ENCODE data around the gene ASB1. TPM values are rescaled to one million over a fixed set of nuclear protein-coding genes. Genes with fewer than 3 reads are reported as not detected.

Gene ASB1
- total RNA-seq, 1 experiment from 2014 or later, result 46.0 TPM

DNA sequence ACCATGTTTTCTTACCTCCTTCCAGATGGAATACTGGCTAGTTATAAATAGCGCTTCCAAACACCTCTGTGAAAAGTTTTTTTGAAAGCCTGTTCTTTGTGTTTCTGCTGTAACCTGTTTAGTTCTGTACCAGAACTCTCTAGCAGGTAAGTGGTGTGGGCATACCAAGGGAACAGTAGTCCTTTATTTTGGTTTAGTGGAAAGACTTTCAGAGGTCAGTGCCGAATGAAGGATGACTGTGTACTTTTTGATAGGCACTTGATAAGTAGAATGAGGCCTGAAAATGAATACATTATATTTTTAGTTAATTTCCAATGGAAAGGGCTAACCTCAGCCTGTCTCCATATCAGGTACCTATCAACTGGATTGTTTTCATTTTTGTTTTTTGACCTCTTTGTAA lies 27.6 kb upstream of the ASB1 start:
- H2AFZ ChIP-seq (ENCODE audit: low read length), result no peak overlapping the region
- no peak overlapping the region for H3K18ac ChIP-seq (ENCODE audit: insufficient read length, low read depth, low read length)
- no peak overlapping the region for H2BK120ac ChIP-seq (ENCODE audit: low read depth, low read length, poor library complexity, severe bottlenecking)
- no peak overlapping the region for H4K8ac ChIP-seq (replicated peaks; ENCODE audit: insufficient read length, low read depth, low read length)
- no peak overlapping the region for H3K4me3 Mint-ChIP-seq
- H2BK5ac ChIP-seq (ENCODE audit: insufficient read length, low read length), result no peak overlapping the region
- H3K4me1 ChIP-seq (ENCODE audit: insufficient read depth, low read length), result no peaks in the 10 kb centered on the region
- H3K23me2 ChIP-seq (ENCODE audit: insufficient read length, low read depth, low read length, poor library complexity, severe bottlenecking), result no peaks in the 10 kb centered on the region
- H3K4me1 Mint-ChIP-seq, result peaks cover 3 to 15% of the 10 kb centered on the region in 2 experiments; a peak in 3 of 4 replicates
- H2BK15ac ChIP-seq (ENCODE audit: low read depth, low read length), result no peak overlapping the region
- H2BK12ac ChIP-seq (ENCODE audit: insufficient read length, low read depth, low read length), result no peak overlapping the region
- H3K9me3 ChIP-seq (ENCODE audit: control insufficient read depth, low read depth, low read length), result no peaks in the 10 kb centered on the region
- no peak overlapping the region for H3K14ac ChIP-seq (ENCODE audit: insufficient read depth, low read length)
- H3K4ac ChIP-seq (ENCODE audit: low read depth, low read length), result no peak overlapping the region
- H3K9ac ChIP-seq (ENCODE audit: extremely low read depth, insufficient read length, low read length), result no peak overlapping the region
- H2AK5ac ChIP-seq (ENCODE audit: insufficient read length, low read length), result no peak overlapping the region
- no peak overlapping the region for H3K4me2 ChIP-seq (ENCODE audit: insufficient read depth, insufficient read length, low read length)
- H3K27me3 Mint-ChIP-seq (ENCODE audit: low read depth), result no peaks in the 10 kb centered on the region
- no peaks in the 10 kb centered on the region for H3K79me1 ChIP-seq (ENCODE audit: insufficient read depth, low read depth, low read length, poor library complexity, severe bottlenecking)
- no peak overlapping the region for H2BK20ac ChIP-seq (ENCODE audit: low read depth, low read length, poor library complexity, severe bottlenecking)
- H4K5ac ChIP-seq (ENCODE audit: insufficient read length, low read depth, low read length), result no peak overlapping the region
- no peaks in the 10 kb centered on the region for H3K79me2 ChIP-seq (ENCODE audit: insufficient read depth, low read length)
- no peak overlapping the region for H3K27ac ChIP-seq (ENCODE audit: insufficient read length, low read depth, low read length)
- no peaks in the 10 kb centered on the region; a peak in 1 of 5 replicates for H3K9me3 Mint-ChIP-seq
- H3K36me3 Mint-ChIP-seq (ENCODE audit: insufficient read depth in 1 of 3, low read depth in 3 of 3), result peaks cover 0 to 4% (median 0%) of the 10 kb centered on the region in 3 experiments; a peak in 3 of 7 replicates
- no peak for DNase-seq
- no peaks in the 10 kb centered on the region for H3K27me3 ChIP-seq (ENCODE audit: insufficient read depth, low read length)
- H4K20me1 ChIP-seq (ENCODE audit: control insufficient read depth, insufficient read depth, insufficient read length), result no peaks in the 10 kb centered on the region
- WGBS (ENCODE audit: extremely low coverage, insufficient read length, low lambda C conversion rate), result no CpG with 5 or more reads among the region's 2 CpGs
- no peak overlapping the region for H4K91ac ChIP-seq (ENCODE audit: insufficient read length, low read depth, low read length)
- H3T11ph ChIP-seq (ENCODE audit: low read length), result no peak overlapping the region
- no peak overlapping the region for H3K23ac ChIP-seq (ENCODE audit: insufficient read length, low read depth, low read length)
- H3K56ac ChIP-seq (ENCODE audit: insufficient read length, low read depth, low read length), result no peak overlapping the region
- no peak overlapping the region for H3K27ac Mint-ChIP-seq
- TF ChIP-seq CTCF (conservative IDR thresholded peaks at IDR 0.05), result no peak
